Chondrocyte (in vitro differentiated cells): Measurements from ENCODE around the gene PDX1. TPM values are rescaled to one million over a fixed set of nuclear protein-coding genes. Genes with fewer than 3 reads are reported as not detected.

ENCODE experiments used
- DNase-seq: peaks from one replicate; pipeline ENCODE4 v3.0.0; 2021; ENCODE audit warnings: mixed read lengths, low spot score
- H3K27ac Mint-ChIP-seq: one replicate; pipeline ENCODE4 v1.8.0; 2021; ENCODE audit warnings: mild to moderate bottlenecking, moderate library complexity, mixed read lengths; ENCODE audit not compliant: unreplicated experiment
- H3K27me3 Mint-ChIP-seq: 2 replicates; pipeline ENCODE4 v1.8.0; 2021; ENCODE audit warnings: low read depth, mixed read lengths
- H3K36me3 Mint-ChIP-seq: 2 replicates; pipeline ENCODE4 v1.8.0; 2021; ENCODE audit warnings: low read depth, mixed read lengths
- H3K4me1 Mint-ChIP-seq: 2 replicates; pipeline ENCODE4 v1.8.0; 2021; ENCODE audit warnings: low read depth, mild to moderate bottlenecking, mixed read lengths
- H3K4me3 Mint-ChIP-seq: one replicate; pipeline ENCODE4 v1.8.0; 2021; ENCODE audit warnings: mild to moderate bottlenecking, moderate library complexity, mixed read lengths; ENCODE audit not compliant: unreplicated experiment
- H3K9me3 Mint-ChIP-seq: 2 replicates; pipeline ENCODE4 v1.8.0; 2021; ENCODE audit warnings: low read depth, mixed read lengths
- CTCF ChIP-seq: fragments of 200-600 bp; sonication (generic); IDR thresholded peaks from 2 replicates; pipeline ENCODE4 v1.5.0; 2021; ENCODE audit warnings: antibody characterized with exemption, mild to moderate bottlenecking, moderate library complexity
- total RNA-seq: library from RNA; stranded (reverse); gene quantifications from 3 replicates; pipeline ENCODE4 v1.2.1, GENCODE V29; 2021

Gene PDX1
- total RNA-seq, 1 donor from 2014 or later = not detected

- peak overlapping the region; percentile 42 for H3K4me3 Mint-ChIP-seq
These were observed 204 bp upstream of the PDX1 start for GRCh38 chr13:27919659-27919933.

DNA sequence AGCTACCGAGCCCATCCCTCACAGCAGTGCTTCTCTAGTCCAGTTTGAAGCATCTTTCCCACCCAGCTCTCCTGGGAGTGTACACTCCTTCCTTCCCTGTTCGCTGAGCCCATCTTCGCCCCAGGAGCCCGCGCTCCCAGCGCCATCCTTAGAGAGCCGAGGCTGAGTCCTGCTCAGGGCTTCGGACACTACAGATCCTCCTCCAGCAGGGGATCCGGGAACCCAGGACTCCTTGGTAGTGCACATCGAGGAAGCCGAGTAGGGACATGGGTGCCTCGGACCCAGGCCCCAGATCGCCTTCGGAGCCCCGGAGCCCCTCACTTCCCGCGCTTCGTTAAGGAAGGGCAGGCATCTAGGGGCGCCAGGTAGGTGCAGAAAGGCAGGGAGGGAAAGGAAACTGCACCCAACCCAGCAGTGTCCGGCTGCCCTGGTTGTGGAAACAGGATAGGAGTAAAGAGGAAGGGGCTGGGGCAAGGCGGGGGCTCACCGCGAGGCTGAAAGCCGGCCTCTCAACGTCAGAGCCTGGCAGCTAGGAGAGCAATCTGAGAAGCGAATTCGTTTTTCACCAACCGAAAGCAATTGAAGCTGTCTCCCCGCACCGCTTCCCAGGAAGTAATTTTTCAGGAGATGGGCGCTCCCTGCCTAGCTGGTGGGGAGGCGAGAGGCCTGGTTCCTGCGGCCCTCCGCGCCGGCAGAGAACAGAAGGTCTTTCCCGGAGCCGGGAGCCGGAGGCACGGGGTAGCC is 1.0 kb downstream of the PDX1 start:
- peak; percentile 15 for TF ChIP-seq CTCF
- peaks cover 3% of the 10 kb centered on the region for H3K9me3 Mint-ChIP-seq
- DNase-seq = no peak
- H3K4me3 Mint-ChIP-seq = peak overlapping the region; percentile 69
- no peak overlapping the region for H3K27ac Mint-ChIP-seq
- peaks cover 4% of the 10 kb centered on the region for H3K36me3 Mint-ChIP-seq
- H3K4me1 Mint-ChIP-seq = peaks cover 13% of the 10 kb centered on the region
- H3K27me3 Mint-ChIP-seq = peaks cover 72% of the 10 kb centered on the region

More at GRCh38 chr13:27919659-27919933, 204 bp upstream of the PDX1 start:
- Mint-ChIP-seq H3K27ac (no peak overlapping the region), H3K36me3 (peaks cover 4% of the 10 kb centered on the region), H3K27me3 (peaks cover 74% of the 10 kb centered on the region), H3K9me3 (no peaks in the 10 kb centered on the region), H3K4me1 (peaks cover 13% of the 10 kb centered on the region)
- no peak for DNase-seq
- no peak for TF ChIP-seq CTCF

DNA sequence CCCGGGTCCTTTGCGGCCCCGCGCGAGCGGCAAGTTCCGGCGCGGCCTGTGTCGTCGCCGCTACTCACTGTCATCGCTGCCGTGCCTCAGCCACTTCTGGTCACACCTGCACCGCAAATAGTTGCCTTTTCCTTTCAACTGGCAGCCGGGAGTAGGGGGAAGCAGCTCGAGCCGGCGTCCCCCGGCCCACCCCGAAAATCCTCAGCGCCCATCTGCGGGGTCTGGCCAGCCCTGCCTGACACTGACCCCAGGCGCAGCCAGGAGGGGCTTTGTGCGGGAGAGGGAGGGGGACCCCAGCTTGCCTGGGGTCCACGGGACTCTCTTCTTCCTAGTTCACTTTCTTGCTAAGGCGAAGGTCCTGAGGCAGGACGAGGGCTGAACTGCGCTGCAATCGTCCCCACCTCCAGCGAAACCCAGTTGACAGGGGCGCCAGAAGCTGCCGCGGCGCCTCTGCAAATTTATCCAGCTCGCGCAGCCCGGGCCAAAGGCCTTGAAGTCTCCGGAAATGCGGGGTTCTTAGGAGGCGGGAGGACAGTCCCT is 1.7 kb downstream of the PDX1 start:
- no peak overlapping the region for H3K27ac Mint-ChIP-seq
- peaks cover 3% of the 10 kb centered on the region for H3K9me3 Mint-ChIP-seq
- peaks cover 75% of the 10 kb centered on the region for H3K27me3 Mint-ChIP-seq
- H3K4me3 Mint-ChIP-seq = peak overlapping the region; percentile 69
- no peak for DNase-seq
- H3K4me1 Mint-ChIP-seq = peaks cover 13% of the 10 kb centered on the region
- H3K36me3 Mint-ChIP-seq = peaks cover 5% of the 10 kb centered on the region
- TF ChIP-seq CTCF = no peak

DNA sequence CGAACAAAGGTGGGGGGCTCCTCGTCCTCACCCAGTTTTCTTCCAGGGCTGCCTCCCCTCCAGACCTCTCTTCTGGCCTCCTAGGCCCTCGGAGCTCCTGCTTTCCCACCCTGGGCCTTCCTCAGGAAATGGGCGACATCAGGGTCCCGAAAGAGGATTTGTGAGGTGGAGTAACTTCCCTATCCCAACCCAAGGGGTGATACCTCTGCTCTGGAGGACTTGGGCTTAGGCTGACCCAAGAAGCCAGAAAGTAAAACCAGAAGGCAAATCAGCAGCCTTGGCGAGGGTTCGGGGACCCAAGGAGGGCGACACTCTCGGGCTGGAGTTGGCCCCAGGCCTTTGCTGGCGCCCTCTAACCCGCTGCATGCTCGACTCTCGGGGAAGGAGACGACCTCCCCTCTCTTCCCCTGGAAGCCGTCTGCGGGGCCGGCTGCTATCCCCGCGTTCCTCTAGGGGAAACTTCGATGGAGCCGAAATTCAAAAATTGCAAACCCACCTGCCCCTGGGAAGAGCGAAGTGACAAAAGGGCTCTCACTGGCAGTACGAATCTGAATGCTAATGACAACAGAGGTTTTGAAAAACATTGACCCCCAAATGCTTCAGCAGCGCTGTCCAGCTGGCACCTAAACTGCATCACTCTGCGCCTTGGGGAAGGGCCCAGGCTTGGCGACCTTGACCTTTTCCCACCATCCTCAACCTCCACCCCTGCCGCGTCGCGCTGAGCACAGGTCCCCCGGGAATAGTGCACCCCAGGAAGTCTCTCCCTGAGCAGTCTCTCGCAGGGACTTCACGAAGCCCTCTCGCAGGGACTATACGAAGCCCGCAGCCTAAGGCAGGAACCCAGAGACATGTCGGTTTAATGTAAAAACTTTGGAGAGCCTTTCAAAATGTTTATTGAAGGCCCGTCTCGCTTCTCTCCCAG is 2.4 kb downstream of the PDX1 start:
- peaks cover 75% of the 10 kb centered on the region for H3K27me3 Mint-ChIP-seq
- H3K4me3 Mint-ChIP-seq = peak overlapping the region; percentile 12
- H3K9me3 Mint-ChIP-seq = peaks cover 3% of the 10 kb centered on the region
- H3K36me3 Mint-ChIP-seq = peaks cover 5% of the 10 kb centered on the region
- TF ChIP-seq CTCF = no peak
- DNase-seq = no peak
- no peak overlapping the region for H3K27ac Mint-ChIP-seq
- peaks cover 10% of the 10 kb centered on the region for H3K4me1 Mint-ChIP-seq

GRCh38 chr13:27922883-27923612 is 3.2 kb downstream of the PDX1 start:
- DNase-seq = no peak
- no peak for TF ChIP-seq CTCF
- no peak overlapping the region for H3K4me3 Mint-ChIP-seq
- H3K9me3 Mint-ChIP-seq = peaks cover 3% of the 10 kb centered on the region
- H3K27me3 Mint-ChIP-seq = peaks cover 77% of the 10 kb centered on the region
- peaks cover 9% of the 10 kb centered on the region for H3K4me1 Mint-ChIP-seq
- peaks cover 6% of the 10 kb centered on the region for H3K36me3 Mint-ChIP-seq
- H3K27ac Mint-ChIP-seq = no peak overlapping the region
